ENCODE measurements around the gene SIRPA. TPM values are rescaled to one million over a fixed set of nuclear protein-coding genes. Genes with fewer than 3 reads are reported as not detected.

Gene SIRPA
- total and polyA plus RNA-seq, 2 experiments from 2014 or later: 16.0 to 18.6 TPM

DNA sequence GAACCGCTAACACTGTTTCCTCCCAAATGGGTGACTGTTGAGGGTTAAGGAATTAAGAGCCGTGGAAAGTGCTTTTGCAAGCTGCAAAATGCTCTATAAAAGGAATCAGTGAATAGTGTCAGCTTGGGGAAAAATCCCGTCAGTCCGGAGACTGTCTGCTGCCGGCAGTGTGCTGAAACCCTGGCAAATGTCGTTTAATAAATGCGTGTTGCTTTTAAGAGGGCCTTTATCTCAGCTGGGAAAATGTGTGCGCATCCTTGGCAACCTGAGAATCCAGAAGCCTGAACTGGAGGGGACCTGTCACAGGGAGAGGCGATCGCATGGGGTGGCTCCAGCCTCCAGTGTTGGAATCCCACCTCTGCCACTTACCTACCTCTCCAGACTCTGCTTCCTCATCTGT is 9.8 kb downstream of the SIRPA start:
- no peak overlapping the region for H3K4me3 ChIP-seq
- no peaks in the 10 kb centered on the region for H3K4me1 ChIP-seq (ENCODE audit: insufficient read depth)
- no peak overlapping the region for H3K4me2 ChIP-seq
- H3K79me2 ChIP-seq: peaks cover 7% of the 10 kb centered on the region
- no peaks in the 10 kb centered on the region for H3K27me3 ChIP-seq
- no peak for DNase-seq (ENCODE audit: low spot score)
- H3K9me2 ChIP-seq (replicated peaks; ENCODE audit: insufficient read depth): no peaks in the 10 kb centered on the region
- H3K27ac ChIP-seq: no peak overlapping the region
- no peaks in the 10 kb centered on the region for H4K20me1 ChIP-seq (ENCODE audit: insufficient read depth, poor library complexity, severe bottlenecking)
- no peaks in the 10 kb centered on the region for H3K36me3 ChIP-seq (replicated peaks; ENCODE audit: insufficient read depth, low read depth)
- H2AFZ ChIP-seq: no peak overlapping the region
- no peak for TF ChIP-seq EZH2phosphoT487 (IDR thresholded peaks at IDR 0.05; ENCODE audit: low read depth, severe bottlenecking, unreplicated experiment)
- TF ChIP-seq EZH2 (IDR thresholded peaks at IDR 0.05; ENCODE audit: borderline replicate concordance): no peak
- TF ChIP-seq, protein P1, sequence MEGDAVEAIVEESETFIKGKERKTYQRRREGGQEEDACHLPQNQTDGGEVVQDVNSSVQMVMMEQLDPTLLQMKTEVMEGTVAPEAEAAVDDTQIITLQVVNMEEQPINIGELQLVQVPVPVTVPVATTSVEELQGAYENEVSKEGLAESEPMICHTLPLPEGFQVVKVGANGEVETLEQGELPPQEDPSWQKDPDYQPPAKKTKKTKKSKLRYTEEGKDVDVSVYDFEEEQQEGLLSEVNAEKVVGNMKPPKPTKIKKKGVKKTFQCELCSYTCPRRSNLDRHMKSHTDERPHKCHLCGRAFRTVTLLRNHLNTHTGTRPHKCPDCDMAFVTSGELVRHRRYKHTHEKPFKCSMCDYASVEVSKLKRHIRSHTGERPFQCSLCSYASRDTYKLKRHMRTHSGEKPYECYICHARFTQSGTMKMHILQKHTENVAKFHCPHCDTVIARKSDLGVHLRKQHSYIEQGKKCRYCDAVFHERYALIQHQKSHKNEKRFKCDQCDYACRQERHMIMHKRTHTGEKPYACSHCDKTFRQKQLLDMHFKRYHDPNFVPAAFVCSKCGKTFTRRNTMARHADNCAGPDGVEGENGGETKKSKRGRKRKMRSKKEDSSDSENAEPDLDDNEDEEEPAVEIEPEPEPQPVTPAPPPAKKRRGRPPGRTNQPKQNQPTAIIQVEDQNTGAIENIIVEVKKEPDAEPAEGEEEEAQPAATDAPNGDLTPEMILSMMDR (IDR thresholded peaks at IDR 0.05; ENCODE audit: poor library complexity): no peak
- 85% methylated on average over 10 of the region's 10 CpGs for WGBS (ENCODE audit: low lambda C conversion rate, missing lambda C conversion rate)
- H3K9me3 ChIP-seq (ENCODE audit: low read depth): no peaks in the 10 kb centered on the region

DNA sequence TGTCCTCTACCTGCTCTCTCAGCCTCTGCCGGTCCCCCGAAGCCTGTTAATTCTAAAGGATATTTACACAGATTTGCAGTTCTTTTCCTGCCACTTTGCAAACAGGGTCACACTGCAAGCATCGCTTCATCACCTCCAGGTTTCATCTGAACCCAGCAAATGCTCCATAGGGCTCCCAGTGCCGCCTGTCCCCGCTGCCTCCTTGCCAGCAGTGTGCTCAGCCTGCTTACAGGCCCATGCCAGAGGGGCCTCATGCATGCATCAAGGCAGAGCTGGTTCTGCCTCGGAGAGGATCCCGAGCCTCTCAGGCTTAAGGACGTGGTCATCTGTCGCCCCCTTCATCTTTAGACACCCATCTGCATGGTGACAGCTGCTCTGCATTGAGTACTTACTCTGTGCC is 10.5 kb downstream of the SIRPA start:
- TF ChIP-seq, protein P1 (IDR thresholded peaks at IDR 0.05; ENCODE audit: poor library complexity): no peak
- TF ChIP-seq EZH2 (IDR thresholded peaks at IDR 0.05; ENCODE audit: borderline replicate concordance): no peak
- no peak for TF ChIP-seq EZH2phosphoT487 (IDR thresholded peaks at IDR 0.05; ENCODE audit: low read depth, severe bottlenecking, unreplicated experiment)
- Histone ChIP-seq H3K27ac (no peak overlapping the region), H3K4me1 (ENCODE audit: insufficient read depth) (no peaks in the 10 kb centered on the region), H3K36me3 (replicated peaks; ENCODE audit: insufficient read depth, low read depth) (no peaks in the 10 kb centered on the region), H3K4me2 (no peak overlapping the region), H3K79me2 (peaks cover 6% of the 10 kb centered on the region), H3K27me3 (no peaks in the 10 kb centered on the region), H4K20me1 (ENCODE audit: insufficient read depth, poor library complexity, severe bottlenecking) (no peaks in the 10 kb centered on the region), H3K4me3 (no peak overlapping the region), H3K9me3 (ENCODE audit: low read depth) (no peaks in the 10 kb centered on the region), H2AFZ (no peak overlapping the region), H3K9me2 (replicated peaks; ENCODE audit: insufficient read depth) (no peaks in the 10 kb centered on the region)
- WGBS (ENCODE audit: low lambda C conversion rate, missing lambda C conversion rate): 93% methylated on average over 9 of the region's 9 CpGs
- DNase-seq (ENCODE audit: low spot score): no peak

DNA sequence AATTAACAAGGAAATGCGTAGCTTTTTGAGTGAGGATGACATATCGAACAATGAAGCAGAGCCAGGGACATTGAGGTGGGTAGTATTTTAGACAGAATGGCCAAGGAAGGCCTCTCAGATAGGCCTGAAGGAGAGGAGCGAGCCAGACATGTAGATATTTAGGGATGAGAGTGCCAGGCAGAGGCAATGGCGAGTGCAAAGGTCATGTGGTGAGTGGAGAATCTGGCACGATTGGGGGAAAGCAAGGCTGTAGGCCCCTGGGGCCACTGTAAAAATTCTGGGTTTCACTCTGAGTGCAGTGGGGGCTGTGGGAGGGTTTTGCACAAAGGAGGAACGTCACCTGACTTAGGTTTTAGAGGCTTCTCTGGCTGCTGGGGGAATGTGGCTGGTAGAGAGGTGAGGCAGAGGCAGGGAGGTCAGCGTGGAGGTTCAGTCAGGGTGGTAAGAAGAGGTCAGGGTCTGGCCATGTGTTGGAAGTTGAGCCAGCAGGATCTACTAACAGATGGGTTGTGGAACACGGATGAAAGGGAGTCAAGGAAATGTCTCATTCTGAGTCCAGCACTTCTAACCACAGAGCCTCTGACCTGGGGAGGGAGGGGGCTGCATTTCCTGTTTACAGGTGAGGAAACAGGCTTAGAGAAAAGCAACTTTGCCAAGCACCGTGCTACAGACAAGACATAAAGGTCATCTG is 11.3 kb downstream of the SIRPA start:
- no peak for DNase-seq (ENCODE audit: low spot score)
- WGBS (ENCODE audit: low lambda C conversion rate, missing lambda C conversion rate): 88% methylated on average over 9 of the region's 9 CpGs
- Histone ChIP-seq H3K9me3 (ENCODE audit: low read depth) (no peaks in the 10 kb centered on the region), H3K79me2 (peaks cover 4% of the 10 kb centered on the region), H3K4me2 (no peak overlapping the region), H3K4me3 (no peak overlapping the region), H4K20me1 (ENCODE audit: insufficient read depth, poor library complexity, severe bottlenecking) (no peaks in the 10 kb centered on the region), H2AFZ (no peak overlapping the region), H3K27ac (no peak overlapping the region), H3K9me2 (replicated peaks; ENCODE audit: insufficient read depth) (no peaks in the 10 kb centered on the region), H3K4me1 (ENCODE audit: insufficient read depth) (no peaks in the 10 kb centered on the region), H3K36me3 (replicated peaks; ENCODE audit: insufficient read depth, low read depth) (no peaks in the 10 kb centered on the region), H3K27me3 (no peaks in the 10 kb centered on the region)
- TF ChIP-seq EZH2phosphoT487 (IDR thresholded peaks at IDR 0.05; ENCODE audit: low read depth, severe bottlenecking, unreplicated experiment): no peak

DNA sequence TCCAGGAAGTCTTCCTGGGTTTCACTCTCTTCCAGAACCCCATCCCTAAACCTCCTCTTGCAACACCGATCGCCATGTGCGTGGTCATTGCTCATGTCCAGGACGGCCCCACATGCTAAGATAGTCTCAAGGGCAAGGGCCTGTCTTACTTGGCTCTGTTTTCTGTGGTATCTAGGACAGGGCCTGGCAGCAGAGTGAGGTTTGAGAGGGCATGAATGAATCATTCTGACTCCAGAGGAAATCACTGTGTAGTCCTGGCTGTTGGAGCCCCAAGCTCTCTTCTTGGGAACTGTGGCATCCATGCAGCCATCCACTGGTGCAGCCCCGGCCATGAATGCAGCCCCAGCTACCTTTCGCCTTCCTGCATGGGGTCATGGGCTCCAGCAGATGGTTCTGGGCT is 12.4 kb downstream of the SIRPA start:
- Histone ChIP-seq H3K27me3 (no peaks in the 10 kb centered on the region), H3K9me3 (ENCODE audit: low read depth) (no peaks in the 10 kb centered on the region), H3K4me1 (ENCODE audit: insufficient read depth) (no peaks in the 10 kb centered on the region), H4K20me1 (ENCODE audit: insufficient read depth, poor library complexity, severe bottlenecking) (no peaks in the 10 kb centered on the region), H3K36me3 (replicated peaks; ENCODE audit: insufficient read depth, low read depth) (no peaks in the 10 kb centered on the region), H3K4me3 (no peak overlapping the region), H2AFZ (no peak overlapping the region), H3K27ac (no peak overlapping the region), H3K79me2 (no peaks in the 10 kb centered on the region), H3K4me2 (no peak overlapping the region), H3K9me2 (replicated peaks; ENCODE audit: insufficient read depth) (no peaks in the 10 kb centered on the region)
- no peak for DNase-seq (ENCODE audit: low spot score)
- TF ChIP-seq EZH2phosphoT487 (IDR thresholded peaks at IDR 0.05; ENCODE audit: low read depth, severe bottlenecking, unreplicated experiment) (no peak), EZH2 (IDR thresholded peaks at IDR 0.05; ENCODE audit: borderline replicate concordance) (no peak)
- TF ChIP-seq, protein P1 (IDR thresholded peaks at IDR 0.05; ENCODE audit: poor library complexity): no peak
- WGBS (ENCODE audit: low lambda C conversion rate, missing lambda C conversion rate): 96% methylated on average over 6 of the region's 6 CpGs
